A549 treated with Mapracorat at 1 μM for 4 hours (cell line): Measurements from ENCODE around the gene MALT1. TPM values are rescaled to one million over a fixed set of nuclear protein-coding genes. Genes with fewer than 3 reads are reported as not detected.

ENCODE experiments used
- total RNA-seq: library from RNA; stranded (reverse); fragments of 200-300 nt; extraction: Qiagen RNA extraction; gene quantifications from 5 replicates; pipeline ENCODE4 v1.2.3, GENCODE V29; 2022

MALT1 gene, protein sequence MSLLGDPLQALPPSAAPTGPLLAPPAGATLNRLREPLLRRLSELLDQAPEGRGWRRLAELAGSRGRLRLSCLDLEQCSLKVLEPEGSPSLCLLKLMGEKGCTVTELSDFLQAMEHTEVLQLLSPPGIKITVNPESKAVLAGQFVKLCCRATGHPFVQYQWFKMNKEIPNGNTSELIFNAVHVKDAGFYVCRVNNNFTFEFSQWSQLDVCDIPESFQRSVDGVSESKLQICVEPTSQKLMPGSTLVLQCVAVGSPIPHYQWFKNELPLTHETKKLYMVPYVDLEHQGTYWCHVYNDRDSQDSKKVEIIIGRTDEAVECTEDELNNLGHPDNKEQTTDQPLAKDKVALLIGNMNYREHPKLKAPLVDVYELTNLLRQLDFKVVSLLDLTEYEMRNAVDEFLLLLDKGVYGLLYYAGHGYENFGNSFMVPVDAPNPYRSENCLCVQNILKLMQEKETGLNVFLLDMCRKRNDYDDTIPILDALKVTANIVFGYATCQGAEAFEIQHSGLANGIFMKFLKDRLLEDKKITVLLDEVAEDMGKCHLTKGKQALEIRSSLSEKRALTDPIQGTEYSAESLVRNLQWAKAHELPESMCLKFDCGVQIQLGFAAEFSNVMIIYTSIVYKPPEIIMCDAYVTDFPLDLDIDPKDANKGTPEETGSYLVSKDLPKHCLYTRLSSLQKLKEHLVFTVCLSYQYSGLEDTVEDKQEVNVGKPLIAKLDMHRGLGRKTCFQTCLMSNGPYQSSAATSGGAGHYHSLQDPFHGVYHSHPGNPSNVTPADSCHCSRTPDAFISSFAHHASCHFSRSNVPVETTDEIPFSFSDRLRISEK
- 7.9 to 10.6 TPM (median 9.1 TPM) in 5 replicates for total RNA-seq

GRCh38 chr18:58671111-58671631 is at the start of gene MALT1:
MALT1 (plus strand) TSS chr18:58671465; CDS start chr18:58671644, 179 bp downstream.

Other genes with a start within 250 kb of the MALT1 start
- 5.6 to 9.2 TPM (median 7.4 TPM) in 5 replicates for gene ALPK2, start 42.4 kb upstream of the MALT1 start, total RNA-seq
- 18.8 to 23.8 TPM (median 21.9 TPM) in 5 replicates for gene ZNF532, start 193.4 kb downstream of the MALT1 start, total RNA-seq